AG20443 (cell line): ENCODE results near the gene ATP4B.

Experiments
- DNase-seq: peaks from one replicate; pipeline ENCODE4 v3.0.0; 2012; ENCODE audit warnings: low spot score, mixed read lengths

Gene ATP4B

GRCh38 chr13:113607889-113608635 is 49.9 kb downstream of the ATP4B start:
- DNase-seq: no peak

DNA sequence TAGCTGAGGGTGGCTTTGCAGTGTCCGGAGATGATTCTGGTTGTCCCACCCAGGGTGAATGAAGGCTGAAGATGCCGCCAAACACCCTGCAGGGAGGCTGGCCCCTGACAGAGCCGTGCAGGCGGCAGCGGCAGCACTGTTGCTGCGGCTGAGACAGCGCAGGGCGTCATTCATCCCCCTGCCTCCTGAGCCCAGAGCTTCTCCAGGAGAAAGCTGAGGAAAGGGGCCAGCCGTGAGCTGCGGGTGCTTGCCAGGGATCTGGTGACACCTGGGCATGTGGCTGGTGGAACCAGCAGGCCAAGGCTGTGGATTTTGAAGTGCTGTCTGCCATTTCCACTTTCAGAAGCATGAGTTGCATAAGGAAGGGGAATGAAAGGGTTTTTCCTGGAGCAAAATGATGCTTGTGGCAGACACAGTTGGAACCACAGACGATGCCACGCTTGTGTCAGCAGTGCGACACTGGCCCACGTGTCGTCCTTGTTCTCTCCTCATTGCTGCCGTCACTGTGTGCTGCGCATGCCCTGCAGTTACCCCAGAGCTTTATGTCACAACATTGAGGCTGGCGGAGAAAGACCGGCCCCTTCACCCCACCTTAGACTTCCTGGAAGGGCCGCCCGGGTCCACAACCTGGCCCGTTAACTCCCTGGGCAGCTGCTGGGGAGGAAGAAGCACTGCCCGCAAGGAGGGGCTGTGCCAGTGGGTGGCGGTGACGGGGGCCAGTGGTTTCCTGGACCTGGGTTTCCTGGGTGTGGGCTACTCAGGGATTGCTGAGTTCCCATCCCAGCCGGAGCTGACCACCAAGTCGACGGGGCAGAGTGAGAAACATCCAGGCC is 50.7 kb downstream of the ATP4B start:
- no peak for DNase-seq

GRCh38 chr13:113605866-113606438 is 52.0 kb downstream of the ATP4B start:
- no peak for DNase-seq

DNA sequence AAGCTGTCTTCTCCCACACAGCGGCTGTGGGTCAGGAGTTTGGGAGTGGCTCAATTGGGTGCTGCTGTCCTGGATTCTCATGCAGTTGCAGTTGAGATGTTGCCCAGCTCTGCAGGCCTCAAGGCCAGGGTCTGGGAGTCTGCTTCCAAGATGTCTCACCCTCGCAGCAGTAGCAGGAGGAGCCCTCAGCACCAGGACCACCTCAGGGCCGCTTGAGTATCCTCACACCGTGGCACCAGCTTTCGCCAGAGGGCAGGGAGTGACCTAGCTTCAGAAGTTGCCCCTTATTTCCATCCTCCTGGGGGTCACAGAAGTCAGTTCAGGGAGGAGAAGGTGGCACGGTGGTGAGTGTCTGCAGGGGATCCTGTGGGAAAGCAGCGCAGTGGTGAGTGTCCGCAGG is 52.5 kb downstream of the ATP4B start:
- no peak for DNase-seq

- no peak for DNase-seq
Observed at GRCh38 chr13:113604186-113604585, 53.8 kb downstream of the ATP4B start.

- no peak for DNase-seq
Observed at GRCh38 chr13:113603116-113603710, 54.8 kb downstream of the ATP4B start.

GRCh38 chr13:113602291-113602988 is 55.6 kb downstream of the ATP4B start:
- DNase-seq: no peak

DNA sequence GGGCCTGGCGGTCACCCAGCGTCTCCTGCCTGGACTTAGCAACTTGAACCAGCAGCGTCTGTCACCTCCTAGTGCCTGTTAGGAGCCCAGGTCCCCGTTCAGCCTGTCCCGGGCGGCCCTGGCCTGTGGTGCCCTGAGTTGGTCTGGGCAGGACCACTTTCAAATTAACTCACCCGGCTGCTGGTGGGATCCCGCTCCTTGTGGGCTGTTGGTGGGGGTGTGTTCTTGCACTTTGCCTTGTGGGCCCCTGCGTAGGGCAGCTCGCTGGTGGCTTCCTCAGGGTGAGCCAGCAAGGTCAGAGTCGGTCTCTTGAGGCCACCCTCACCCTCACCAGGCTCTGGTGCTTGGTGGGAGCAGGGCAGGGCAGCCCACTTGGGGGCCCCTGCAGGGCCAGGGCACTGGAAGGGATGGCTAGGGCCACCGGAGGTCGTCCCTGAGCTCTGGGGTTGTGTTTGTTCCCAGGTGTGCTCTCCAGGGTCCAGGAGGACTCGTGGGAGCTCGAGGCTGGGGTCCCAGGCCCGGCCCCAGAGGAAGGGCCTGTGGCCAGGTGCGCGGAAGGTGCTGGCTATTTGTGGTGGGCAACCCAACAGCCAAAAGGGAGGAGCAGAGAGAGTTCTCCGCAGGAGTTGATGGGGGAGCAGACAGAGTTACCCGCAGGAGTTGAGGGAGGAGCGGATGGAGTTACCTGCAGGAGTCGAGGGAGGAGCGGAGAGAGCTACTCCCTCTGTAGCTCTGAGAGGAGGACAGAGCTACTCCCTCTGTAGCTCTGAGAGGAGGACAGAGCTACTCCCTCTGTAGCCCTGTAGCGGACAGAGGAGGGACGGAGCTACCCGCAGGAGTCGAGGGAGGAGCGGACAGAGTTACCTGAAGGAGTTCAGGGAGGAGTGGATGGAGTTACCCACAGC is 56.6 kb downstream of the ATP4B start:
- DNase-seq: no peak

DNA sequence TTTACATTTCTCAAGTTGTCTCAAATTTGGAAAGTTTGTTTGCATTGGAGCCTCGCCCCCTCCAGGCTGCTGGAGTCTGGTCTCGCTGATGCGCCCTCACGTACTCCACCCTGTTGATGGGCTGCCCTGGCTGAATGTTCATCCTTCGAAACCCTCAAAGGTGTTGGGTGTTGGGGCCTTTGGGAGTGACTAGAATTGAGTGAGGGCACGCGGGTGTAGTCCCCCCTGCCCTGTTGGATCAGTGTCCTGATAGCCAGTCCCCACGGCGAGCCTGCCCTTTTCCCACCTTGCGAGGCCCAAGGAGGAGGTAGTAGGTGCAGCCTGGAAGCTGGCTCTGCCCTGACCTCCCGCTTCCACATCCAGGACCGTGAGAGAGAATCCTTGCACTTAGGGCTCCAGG is 58.6 kb downstream of the ATP4B start:
- DNase-seq: no peak
